ENCODE data around the gene SOX30.

GRCh38 chr5:157665467-157666070 is 13.3 kb upstream of the SOX30 start:
- TF ChIP-seq CTCF (IDR thresholded peaks at IDR 0.05), result no peak
- TF ChIP-seq ZFX (IDR thresholded peaks at IDR 0.05; ENCODE audit: borderline replicate concordance), result no peak

Measured in 22Rv1 (cell line).